Keratinocyte (primary cell): Measurements from ENCODE around the gene AKIP1. TPM values are rescaled to one million over a fixed set of nuclear protein-coding genes. Genes with fewer than 3 reads are reported as not detected.
A peak's percentile ranks its signal among the peaks of the same experiment; 100 is the strongest.

ENCODE experiments used
- DNase-seq: peaks from one replicate; pipeline ENCODE4 v3.0.0-alpha.2; 2011; ENCODE audit warnings: low read depth, missing footprints, low spot score
- FAIRE-seq: peaks from 2 replicates; lab custom pipeline; 2011; peaks lifted over from hg19 to GRCh38; lab: Jason Lieb, UNC
- H2AFZ ChIP-seq: 2 replicates; pipeline ENCODE4 v1.6.0; 2012; ENCODE audit warnings: low read length, control low read depth, inconsistent platforms; ENCODE audit not compliant: control insufficient read depth
- H3K27ac ChIP-seq: 2 replicates; pipeline ENCODE4 v1.5.1; 2011; ENCODE audit warnings: low read length; ENCODE audit not compliant: control insufficient read depth, insufficient read depth
- H3K27me3 ChIP-seq: 3 replicates; pipeline ENCODE4 v1.6.0; 2011; ENCODE audit warnings: low read length; ENCODE audit not compliant: control insufficient read depth, insufficient read depth; ENCODE audit errors: extremely low read depth
- H3K36me3 ChIP-seq, 2 experiments: 2 replicates in 1 of 2; 3 replicates in 1 of 2; pipeline ENCODE4 v1.5.1; 2011; ENCODE audit warnings: low read length in 2 of 2, mild to moderate bottlenecking in 1 of 2; ENCODE audit not compliant: control insufficient read depth in 2 of 2, insufficient read depth in 2 of 2; ENCODE audit errors: extremely low read depth in 1 of 2
- H3K4me1 ChIP-seq: 3 replicates; pipeline ENCODE4 v1.5.1; 2011; ENCODE audit warnings: low read length; ENCODE audit not compliant: control insufficient read depth, insufficient read depth; ENCODE audit errors: extremely low read depth
- H3K4me2 ChIP-seq: 3 replicates; pipeline ENCODE4 v1.6.0; 2011; ENCODE audit warnings: low read depth, low read length; ENCODE audit not compliant: control insufficient read depth, insufficient read depth; ENCODE audit errors: extremely low read depth
- H3K4me3 ChIP-seq, 3 experiments: fragments of 200-600 bp in 1 of 3; sonication (generic) in 1 of 3; 2 replicates in 2 of 3; 3 replicates in 1 of 3; pipeline ENCODE4 v1.5.1; 2011 to 2016; ENCODE audit warnings: low read length in 3 of 3, mild to moderate bottlenecking in 3 of 3, control low read depth in 2 of 3, inconsistent platforms in 1 of 3, low read depth in 1 of 3, mixed read lengths in 1 of 3, mixed run types in 1 of 3, moderate library complexity in 1 of 3; ENCODE audit not compliant: control insufficient read depth in 2 of 3, insufficient read depth in 2 of 3; ENCODE audit errors: extremely low read depth in 1 of 3
- H3K79me2 ChIP-seq: 2 replicates; pipeline ENCODE4 v1.6.0; 2012; ENCODE audit warnings: low read length; ENCODE audit not compliant: control insufficient read depth, insufficient read depth
- H3K9ac ChIP-seq: 3 replicates; pipeline ENCODE4 v1.6.0; 2011; ENCODE audit warnings: low read length; ENCODE audit not compliant: control insufficient read depth, insufficient read depth; ENCODE audit errors: extremely low read depth
- H3K9me1 ChIP-seq: 3 replicates; pipeline ENCODE4 v1.6.0; 2011; ENCODE audit warnings: low read length; ENCODE audit not compliant: control insufficient read depth, insufficient read depth; ENCODE audit errors: extremely low read depth
- H3K9me3 ChIP-seq: 2 replicates; pipeline ENCODE4 v1.5.1; 2012; ENCODE audit warnings: low read depth, low read length; ENCODE audit not compliant: control insufficient read depth
- H4K20me1 ChIP-seq: 3 replicates; pipeline ENCODE4 v1.6.0; 2011; ENCODE audit warnings: low read length; ENCODE audit not compliant: control insufficient read depth, insufficient read depth; ENCODE audit errors: extremely low read depth
- EZH2 ChIP-seq: IDR thresholded peaks from one replicate; pipeline ENCODE4 v1.6.1; 2012; ENCODE audit warnings: inconsistent platforms, mild to moderate bottlenecking, low read length, moderate library complexity
- dilution Hi-C: fragments of 300-500 bp; cut with MboI; formaldehyde crosslinking; loops from one replicate; pipeline ENCODE4 v1.7.0; 2020; ENCODE audit warnings: low sequenced_read_pairs; ENCODE audit not compliant: extremely low pct_ligation_motif_present
- polyA plus RNA-seq, 5 experiments: library from polyadenylated mRNA; depleted of rRNA in 3 of 5; stranded (reverse) in 3 of 5; stranded (forward) in 1 of 5; unstranded in 1 of 5; fragments of >200 nt; gene quantifications; 1 replicate in 1 of 5; 2 replicates in 3 of 5; 3 replicates in 1 of 5; pipeline versions ENCODE4 v1.2.1 to v1.2.3, GENCODE V29; 2011 to 2012; ENCODE audit warnings: missing spikeins in 2 of 5, low read depth in 1 of 5, low replicate concordance in 1 of 5
- TF ChIP-seq, protein P1 (sequence below), 3 experiments: IDR thresholded peaks in 1 of 3; conservative IDR thresholded peaks in 1 of 3; optimal IDR thresholded peaks in 1 of 3; 2 replicates in 2 of 3; 3 replicates in 1 of 3; pipeline versions ENCODE3 to v1.5.1; 2011; ENCODE audit warnings: low read length in 3 of 3, mild to moderate bottlenecking in 3 of 3, moderate library complexity in 2 of 3, control low read depth in 1 of 3, inconsistent platforms in 1 of 3; ENCODE audit not compliant: insufficient read depth in 2 of 3; ENCODE audit errors: extremely low read depth in 1 of 3

The AKIP1 gene
- polyA plus RNA-seq, 1 donor (not counting 4 experiments of a cell fraction or from before 2014, with no cell fraction given): 46.4 TPM

DNA sequence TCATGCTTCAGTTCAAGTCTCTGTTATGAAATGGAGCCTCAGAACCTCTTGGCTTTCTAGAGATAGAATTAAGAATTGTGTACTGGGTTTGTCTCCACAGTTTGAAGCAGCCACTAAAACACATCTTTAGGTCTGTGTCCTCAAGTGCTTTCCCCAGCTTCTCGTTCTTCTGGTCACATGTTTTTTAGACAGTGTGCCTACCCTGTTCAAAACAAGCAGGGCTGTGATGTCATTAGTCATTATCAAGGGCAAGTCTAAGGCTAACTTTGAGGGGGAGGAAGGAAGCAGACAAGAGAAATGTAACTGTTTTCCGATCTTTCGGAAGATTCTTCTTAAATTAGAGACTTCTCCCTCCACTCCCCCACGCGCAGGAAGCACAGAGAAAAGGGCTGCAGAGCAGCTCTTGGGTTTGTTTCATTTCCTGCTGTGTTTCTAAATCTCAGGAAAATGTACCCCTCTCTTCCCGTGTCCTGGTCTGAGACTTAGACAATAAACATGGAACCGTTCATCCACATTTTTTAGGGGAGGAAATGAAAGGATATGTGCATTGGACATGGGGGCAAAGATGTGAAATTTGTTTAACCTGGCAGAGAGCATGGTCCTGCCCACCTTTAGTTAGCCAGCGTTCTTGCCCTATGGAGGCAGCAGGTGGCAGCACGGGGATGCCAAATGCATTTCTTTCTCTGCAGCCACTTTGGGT, 3.1 kb downstream of the AKIP1 start:
- no peak for FAIRE-seq
- H3K9me1 ChIP-seq: no peaks in the 10 kb centered on the region
- H3K4me3 ChIP-seq: no peak overlapping the region
- H4K20me1 ChIP-seq: no peaks in the 10 kb centered on the region
- no peak for DNase-seq
- peak overlapping the region; percentile 17 for H3K4me2 ChIP-seq
- H3K79me2 ChIP-seq: peaks cover 21% of the 10 kb centered on the region
- H3K9me3 ChIP-seq: no peaks in the 10 kb centered on the region
- TF ChIP-seq, protein P1, sequence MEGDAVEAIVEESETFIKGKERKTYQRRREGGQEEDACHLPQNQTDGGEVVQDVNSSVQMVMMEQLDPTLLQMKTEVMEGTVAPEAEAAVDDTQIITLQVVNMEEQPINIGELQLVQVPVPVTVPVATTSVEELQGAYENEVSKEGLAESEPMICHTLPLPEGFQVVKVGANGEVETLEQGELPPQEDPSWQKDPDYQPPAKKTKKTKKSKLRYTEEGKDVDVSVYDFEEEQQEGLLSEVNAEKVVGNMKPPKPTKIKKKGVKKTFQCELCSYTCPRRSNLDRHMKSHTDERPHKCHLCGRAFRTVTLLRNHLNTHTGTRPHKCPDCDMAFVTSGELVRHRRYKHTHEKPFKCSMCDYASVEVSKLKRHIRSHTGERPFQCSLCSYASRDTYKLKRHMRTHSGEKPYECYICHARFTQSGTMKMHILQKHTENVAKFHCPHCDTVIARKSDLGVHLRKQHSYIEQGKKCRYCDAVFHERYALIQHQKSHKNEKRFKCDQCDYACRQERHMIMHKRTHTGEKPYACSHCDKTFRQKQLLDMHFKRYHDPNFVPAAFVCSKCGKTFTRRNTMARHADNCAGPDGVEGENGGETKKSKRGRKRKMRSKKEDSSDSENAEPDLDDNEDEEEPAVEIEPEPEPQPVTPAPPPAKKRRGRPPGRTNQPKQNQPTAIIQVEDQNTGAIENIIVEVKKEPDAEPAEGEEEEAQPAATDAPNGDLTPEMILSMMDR (optimal IDR thresholded peaks at IDR 0.05 in 1 of 3, IDR thresholded peaks at IDR 0.05 in 1 of 3, conservative IDR thresholded peaks at IDR 0.05 in 1 of 3; ENCODE audit: extremely low read depth in 1 of 3, insufficient read depth in 2 of 3, low read length in 3 of 3): peak; percentile 76 to 96 (median 87)
- TF ChIP-seq EZH2: no peak
- no peaks in the 10 kb centered on the region for H3K27me3 ChIP-seq
- no peak overlapping the region for H2AFZ ChIP-seq
- H3K4me1 ChIP-seq: peaks cover 45% of the 10 kb centered on the region
- peak overlapping the region; percentile 1 for H3K27ac ChIP-seq
- H3K9ac ChIP-seq: no peak overlapping the region
- dilution Hi-C loops: no loop called here
- peaks cover 8 to 26% of the 10 kb centered on the region in 2 experiments for H3K36me3 ChIP-seq

- H4K20me1 ChIP-seq: no peaks in the 10 kb centered on the region
- dilution Hi-C loops: no loop called here
- H3K9me1 ChIP-seq: no peaks in the 10 kb centered on the region
- H3K4me1 ChIP-seq: peaks cover 44% of the 10 kb centered on the region
- TF ChIP-seq, protein P1 (optimal IDR thresholded peaks at IDR 0.05 in 1 of 3, IDR thresholded peaks at IDR 0.05 in 1 of 3, conservative IDR thresholded peaks at IDR 0.05 in 1 of 3; ENCODE audit: extremely low read depth in 1 of 3, insufficient read depth in 2 of 3, low read length in 3 of 3): no peak
- no peak for TF ChIP-seq EZH2
- H3K27ac ChIP-seq: no peak overlapping the region
- no peak overlapping the region for H3K4me2 ChIP-seq
- H3K9me3 ChIP-seq: no peaks in the 10 kb centered on the region
- no peak overlapping the region for H3K9ac ChIP-seq
- FAIRE-seq: no peak
- DNase-seq: no peak
- peaks cover 8 to 30% of the 10 kb centered on the region in 2 experiments for H3K36me3 ChIP-seq
- no peak overlapping the region for H2AFZ ChIP-seq
- H3K4me3 ChIP-seq: no peak overlapping the region
- peaks cover 21% of the 10 kb centered on the region for H3K79me2 ChIP-seq
- H3K27me3 ChIP-seq: no peaks in the 10 kb centered on the region
Observed at GRCh38 chr11:8914661-8915018, 3.7 kb downstream of the AKIP1 start.
